ENCODE measurements around the gene CRTAC1. TPM values are rescaled to one million over a fixed set of nuclear protein-coding genes. Genes with fewer than 3 reads are reported as not detected.
"Not testable (repeated sequence)": the region's sequence is repeated elsewhere in the genome, so short reads cannot be mapped to it uniquely, and the experiment has no call there.

The CRTAC1 gene
- total and polyA plus RNA-seq, 10 of the 15 experiments (the other 5 are each of a cell fraction or from before 2014, with no cell fraction given): 0.10 TPM; not detected in 9

- H3K9me3 ChIP-seq (replicated peaks; ENCODE audit: control insufficient read depth, insufficient read depth, low read length); in situ Hi-C loops (cut with MboI); intact Hi-C loops (cut with micrococcal nuclease; ENCODE audit: unreplicated experiment); POLR2A ChIA-PET; H3K36me3 ChIP-seq (ENCODE audit: control insufficient read depth in 2 of 2, insufficient read depth in 2 of 2, low read length in 1 of 2); RAD21 ChIA-PET (ENCODE audit: unreplicated experiment); SMC1A ChIA-PET (ENCODE audit: uncharacterized antibody, unreplicated experiment); H4K20me1 ChIP-seq (ENCODE audit: control insufficient read depth, insufficient read depth); FAIRE-seq; H3K79me2 ChIP-seq (ENCODE audit: control insufficient read depth, insufficient read depth, low read length); H3K4me3 ChIP-seq; H3K27ac ChIP-seq (ENCODE audit: control insufficient read depth, insufficient read depth); H3K27me3 ChIP-seq (replicated peaks in 1 of 2; ENCODE audit: control insufficient read depth in 2 of 2, insufficient read depth in 2 of 2, low read length in 1 of 2); ATAC-seq; H3K4me1 ChIP-seq (ENCODE audit: control insufficient read depth, insufficient read depth, low read length); DNase-seq (ENCODE audit: low read depth, low spot score); H3K9ac ChIP-seq (ENCODE audit: control insufficient read depth, insufficient read depth, low read length); BruUV-seq (replicated peaks); H3K4me2 ChIP-seq (ENCODE audit: control insufficient read depth, insufficient read depth); CTCF ChIA-PET; H2AFZ ChIP-seq (ENCODE audit: control insufficient read depth, low read depth, low read length): not testable (repeated sequence)
- 31% methylated on average over 1 of the region's 2 CpGs for whole genome bisulfite sequencing (ENCODE audit: insufficient coverage, insufficient replicate concordance, low lambda C conversion rate, missing lambda C conversion rate)
Observed at GRCh38 chr10:97843972-97844371, 186.4 kb downstream of the CRTAC1 start.

DNA sequence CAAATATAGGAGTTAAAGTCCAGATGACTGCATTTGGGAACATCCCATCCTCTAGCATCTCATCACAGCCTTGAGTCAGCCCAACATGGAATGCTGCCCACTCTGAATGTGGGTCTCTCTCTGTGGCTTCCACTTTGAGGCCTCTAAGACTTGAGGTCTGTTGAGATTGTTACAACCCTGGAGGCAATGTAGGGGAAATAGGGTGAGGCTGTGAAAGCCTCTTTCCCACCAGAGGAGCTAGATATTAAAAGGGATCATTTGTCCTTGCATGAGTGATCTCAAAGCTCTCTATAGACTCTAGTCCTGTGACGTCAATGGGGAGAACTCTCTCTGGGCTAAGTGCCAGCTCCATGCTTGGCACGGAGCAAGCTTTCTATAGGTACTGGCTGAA lies 187.1 kb downstream of the CRTAC1 start:
- TF ChIP-seq JUNB (IDR thresholded peaks at IDR 0.05): no peak
- TF ChIP-seq TARDBP (IDR thresholded peaks at IDR 0.05; ENCODE audit: borderline replicate concordance): no peak
- no peak for TF ChIP-seq ZNF384 (IDR thresholded peaks at IDR 0.05; ENCODE audit: borderline replicate concordance, low read depth, low read length)
- TF ChIP-seq CBX5 (IDR thresholded peaks at IDR 0.05; ENCODE audit: low read depth): no peak
- no peak for TF ChIP-seq ZSCAN29 (IDR thresholded peaks at IDR 0.05)
- Histone ChIP-seq H3K27ac (ENCODE audit: control insufficient read depth, insufficient read depth) (no peak overlapping the region), H3K4me1 (ENCODE audit: control insufficient read depth, insufficient read depth, low read length) (no peaks in the 10 kb centered on the region), H3K9me3 (replicated peaks; ENCODE audit: control insufficient read depth, insufficient read depth, low read length) (no peaks in the 10 kb centered on the region), H3K4me2 (ENCODE audit: control insufficient read depth, insufficient read depth) (no peak overlapping the region), H3K4me3 (no peak overlapping the region), H3K9ac (ENCODE audit: control insufficient read depth, insufficient read depth, low read length) (no peak overlapping the region), H2AFZ (ENCODE audit: control insufficient read depth, low read depth, low read length) (no peak overlapping the region), H3K27me3 (replicated peaks in 1 of 2; ENCODE audit: control insufficient read depth in 2 of 2, insufficient read depth in 2 of 2, low read length in 1 of 2) (no peaks in the 10 kb centered on the region; a peak in 1 of 4 replicates), H4K20me1 (ENCODE audit: control insufficient read depth, insufficient read depth) (no peaks in the 10 kb centered on the region), H3K79me2 (ENCODE audit: control insufficient read depth, insufficient read depth, low read length) (no peaks in the 10 kb centered on the region), H3K36me3 (ENCODE audit: control insufficient read depth in 2 of 2, insufficient read depth in 2 of 2, low read length in 1 of 2) (no peaks in the 10 kb centered on the region)
- in situ Hi-C loops (cut with MboI) (no loop called here), intact Hi-C loops (cut with micrococcal nuclease; ENCODE audit: unreplicated experiment) (no loop called here)
- RAD21 ChIA-PET (ENCODE audit: unreplicated experiment): no interaction called here
- 7% methylated on average over 2 of the region's 2 CpGs for WGBS (ENCODE audit: insufficient coverage, insufficient replicate concordance, low lambda C conversion rate, missing lambda C conversion rate)
- BruUV-seq (replicated peaks): no TSS peak
- CTCF ChIA-PET: no interaction called here
- no peak for ATAC-seq
- POLR2A ChIA-PET: no interaction called here
- SMC1A ChIA-PET (ENCODE audit: uncharacterized antibody, unreplicated experiment): interaction anchor here (1.0 kb wide), 1 partner anchor 9 kb away, joined by 4 read pairs; no protein-coding TSS in a partner anchor
- DNase-seq (ENCODE audit: low read depth, low spot score): no peak
- FAIRE-seq: no peak

Measured in GM12878 (cell line).